DND-41 (cell line): Measurements from ENCODE around the gene PHLDB3.

Experiments used
- ATAC-seq: fragments of 200-7000 bp; cut with Tn5 transposase; 3 replicates; pipeline ENCODE4 v1.9.1; 2021; ENCODE audit warnings: low read depth; ENCODE audit not compliant: insufficient read depth
- DNase-seq: peaks from one replicate; pipeline ENCODE4 v3.0.0-alpha.2; 2020
- H2AFZ ChIP-seq: 2 replicates; pipeline ENCODE4 v1.6.0; 2012; ENCODE audit warnings: low read depth, low read length
- H3K27ac ChIP-seq: 2 replicates; pipeline ENCODE4 v1.5.1; 2012; ENCODE audit warnings: low read length, inconsistent platforms
- H3K27me3 ChIP-seq: fragments of 200-600 bp; sonication (generic); 2 replicates; pipeline ENCODE4 v1.6.0; 2012; ENCODE audit warnings: low read length, mild to moderate bottlenecking, inconsistent platforms; ENCODE audit not compliant: insufficient read depth, poor library complexity
- H3K36me3 ChIP-seq: 2 replicates; pipeline ENCODE4 v1.5.1; 2012; ENCODE audit warnings: low read length, inconsistent platforms; ENCODE audit not compliant: insufficient read depth
- H3K4me1 ChIP-seq: 2 replicates; pipeline ENCODE4 v1.5.1; 2012; ENCODE audit warnings: mild to moderate bottlenecking, low read length; ENCODE audit not compliant: insufficient read depth
- H3K4me2 ChIP-seq: 2 replicates; pipeline ENCODE4 v1.6.0; 2012; ENCODE audit warnings: mild to moderate bottlenecking, moderate library complexity, low read length, inconsistent platforms; ENCODE audit not compliant: insufficient read depth
- H3K4me3 ChIP-seq, 2 experiments: fragments of 200-600 bp in 1 of 2; shearing (Covaris generic) in 1 of 2; 2 replicates each; pipeline ENCODE4 v1.5.1; 2012 to 2016; ENCODE audit warnings: inconsistent platforms in 2 of 2, low read length in 2 of 2, mild to moderate bottlenecking in 2 of 2, low read depth in 1 of 2, moderate library complexity in 1 of 2
- H3K79me2 ChIP-seq: 2 replicates; pipeline ENCODE4 v1.6.0; 2012; ENCODE audit warnings: low read length, inconsistent platforms; ENCODE audit not compliant: insufficient read depth
- H3K9ac ChIP-seq: 2 replicates; pipeline ENCODE4 v1.6.0; 2012; ENCODE audit warnings: low read depth, mild to moderate bottlenecking, inconsistent platforms, low read length, moderate library complexity
- H3K9me3 ChIP-seq: 2 replicates; pipeline ENCODE4 v1.5.1; 2012; ENCODE audit warnings: low read length, moderate library complexity, mild to moderate bottlenecking, inconsistent platforms; ENCODE audit not compliant: insufficient read depth, severe bottlenecking
- H4K20me1 ChIP-seq: 2 replicates; pipeline ENCODE4 v1.6.0; 2012; ENCODE audit warnings: low read length; ENCODE audit not compliant: insufficient read depth
- EZH2 ChIP-seq: IDR thresholded peaks from 3 replicates; pipeline ENCODE4 v1.6.1; 2012; ENCODE audit warnings: borderline replicate concordance, low read depth, mild to moderate bottlenecking, moderate library complexity, low read length, inconsistent platforms; ENCODE audit not compliant: severe bottlenecking
- TF ChIP-seq, protein P1 (sequence below): IDR thresholded peaks from 2 replicates; pipeline ENCODE4 v1.5.1; 2012; ENCODE audit warnings: borderline replicate concordance, low read length, moderate library complexity, mild to moderate bottlenecking; ENCODE audit not compliant: poor library complexity, severe bottlenecking; ENCODE audit errors: extremely low read depth

Gene PHLDB3

DNA sequence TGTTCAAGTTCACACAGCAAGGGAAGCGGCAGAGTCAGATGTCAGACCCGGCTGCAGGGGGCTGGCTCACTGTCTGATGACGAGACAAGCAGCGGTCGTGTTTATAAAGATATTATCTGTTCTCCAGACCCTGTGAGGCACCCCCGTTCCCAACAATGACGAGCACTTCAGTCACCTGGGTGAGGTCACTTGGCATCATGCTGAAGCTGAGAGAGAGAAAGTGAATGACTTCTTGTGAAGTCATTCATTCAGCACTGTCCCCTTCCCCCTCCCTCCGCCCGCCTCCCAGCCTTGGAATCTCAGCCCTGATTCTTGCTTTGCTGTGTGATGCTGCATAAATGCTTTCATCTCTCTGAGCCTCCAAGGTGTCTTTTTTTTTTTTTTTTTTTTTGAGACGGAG lies 34.3 kb downstream of the PHLDB3 start:
- no peak overlapping the region for H2AFZ ChIP-seq
- no peak for DNase-seq
- H3K36me3 ChIP-seq, result no peaks in the 10 kb centered on the region

DNA sequence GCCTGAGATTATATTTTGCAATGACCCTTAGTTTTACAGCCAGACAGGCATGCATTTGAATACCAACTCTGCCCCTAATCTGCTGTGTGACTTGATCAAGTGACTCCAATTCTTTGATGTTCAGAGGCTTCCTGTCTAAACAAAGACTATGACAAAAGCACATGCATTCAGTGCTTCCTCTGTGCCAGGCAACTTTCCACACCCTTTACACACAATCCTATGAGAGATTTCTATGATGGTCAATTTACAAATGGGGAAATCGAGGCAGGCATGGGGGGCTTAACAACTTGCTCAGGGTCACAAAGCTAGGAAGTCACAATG lies 35.4 kb downstream of the PHLDB3 start:
- no peak for TF ChIP-seq EZH2
- TF ChIP-seq, protein P1, sequence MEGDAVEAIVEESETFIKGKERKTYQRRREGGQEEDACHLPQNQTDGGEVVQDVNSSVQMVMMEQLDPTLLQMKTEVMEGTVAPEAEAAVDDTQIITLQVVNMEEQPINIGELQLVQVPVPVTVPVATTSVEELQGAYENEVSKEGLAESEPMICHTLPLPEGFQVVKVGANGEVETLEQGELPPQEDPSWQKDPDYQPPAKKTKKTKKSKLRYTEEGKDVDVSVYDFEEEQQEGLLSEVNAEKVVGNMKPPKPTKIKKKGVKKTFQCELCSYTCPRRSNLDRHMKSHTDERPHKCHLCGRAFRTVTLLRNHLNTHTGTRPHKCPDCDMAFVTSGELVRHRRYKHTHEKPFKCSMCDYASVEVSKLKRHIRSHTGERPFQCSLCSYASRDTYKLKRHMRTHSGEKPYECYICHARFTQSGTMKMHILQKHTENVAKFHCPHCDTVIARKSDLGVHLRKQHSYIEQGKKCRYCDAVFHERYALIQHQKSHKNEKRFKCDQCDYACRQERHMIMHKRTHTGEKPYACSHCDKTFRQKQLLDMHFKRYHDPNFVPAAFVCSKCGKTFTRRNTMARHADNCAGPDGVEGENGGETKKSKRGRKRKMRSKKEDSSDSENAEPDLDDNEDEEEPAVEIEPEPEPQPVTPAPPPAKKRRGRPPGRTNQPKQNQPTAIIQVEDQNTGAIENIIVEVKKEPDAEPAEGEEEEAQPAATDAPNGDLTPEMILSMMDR, result no peak
- ATAC-seq (peak; percentile 76), DNase-seq (no peak)
- H2AFZ ChIP-seq, result peak overlapping the region; percentile 10; the same call in 1 of the 2 replicates
- no peaks in the 10 kb centered on the region for H3K79me2 ChIP-seq
- no peak overlapping the region for H3K27ac ChIP-seq
- no peak overlapping the region for H3K4me2 ChIP-seq
- no peak overlapping the region for H3K9ac ChIP-seq
- no peaks in the 10 kb centered on the region for H4K20me1 ChIP-seq
- H3K36me3 ChIP-seq, result no peaks in the 10 kb centered on the region
- H3K27me3 ChIP-seq, result no peaks in the 10 kb centered on the region
- H3K9me3 ChIP-seq, result no peaks in the 10 kb centered on the region
- no peak overlapping the region for H3K4me3 ChIP-seq
- H3K4me1 ChIP-seq, result peaks cover 19% of the 10 kb centered on the region

More for the DNA sequence above, 34.3 kb downstream of the PHLDB3 start:
- Histone ChIP-seq H3K4me2 (no peak overlapping the region), H4K20me1 (no peaks in the 10 kb centered on the region), H3K27ac (no peak overlapping the region), H3K9me3 (no peaks in the 10 kb centered on the region), H3K4me3 (no peak overlapping the region), H3K79me2 (no peaks in the 10 kb centered on the region), H3K9ac (no peak overlapping the region), H3K27me3 (no peaks in the 10 kb centered on the region), H3K4me1 (peaks cover 10% of the 10 kb centered on the region)
- no peak for ATAC-seq
- no peak for TF ChIP-seq EZH2
- TF ChIP-seq, protein P1, result no peak

DNA sequence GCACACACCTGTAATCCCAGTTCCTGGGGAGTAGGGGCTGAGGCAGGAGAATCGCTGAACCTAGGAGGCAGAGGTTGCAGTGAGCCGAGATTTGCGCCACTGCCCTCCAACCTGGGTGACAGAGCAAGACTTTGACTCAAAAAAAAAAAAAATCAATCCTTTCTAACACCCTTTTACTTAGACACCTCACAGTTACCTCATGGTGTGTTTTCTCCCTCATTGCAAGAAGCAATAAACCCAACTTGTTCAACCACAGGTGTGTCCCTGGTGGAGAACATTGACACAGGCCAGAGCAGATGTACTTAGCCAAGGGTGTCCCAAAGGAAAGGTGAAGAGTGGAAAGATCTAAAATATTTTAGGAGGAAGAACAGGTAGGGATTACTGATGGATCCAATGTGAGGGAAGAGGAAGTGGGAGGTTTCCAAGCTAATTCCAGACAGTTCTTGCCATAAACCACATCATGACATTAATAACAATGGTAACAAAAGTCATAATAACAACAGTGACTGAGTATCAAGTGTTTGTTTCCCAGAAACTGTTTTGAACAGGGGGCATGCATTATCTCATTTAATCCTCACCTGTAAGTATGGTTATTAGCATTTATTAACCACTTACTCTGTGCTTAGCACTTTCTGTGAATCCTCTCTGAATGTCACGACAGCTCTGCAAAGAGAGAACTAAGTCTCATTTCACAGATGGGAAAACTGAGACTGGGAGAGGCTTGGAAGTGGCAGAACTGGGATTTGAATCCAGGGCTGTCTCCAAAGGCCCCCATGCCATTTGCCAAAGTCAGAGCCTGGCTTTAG lies 36.0 kb downstream of the PHLDB3 start:
- no peak for ATAC-seq
- H4K20me1 ChIP-seq, result no peaks in the 10 kb centered on the region
- H3K36me3 ChIP-seq, result no peaks in the 10 kb centered on the region
- H3K4me1 ChIP-seq, result peaks cover 25% of the 10 kb centered on the region
- no peak overlapping the region for H3K27ac ChIP-seq
- H3K27me3 ChIP-seq, result no peaks in the 10 kb centered on the region
- H3K4me2 ChIP-seq, result no peak overlapping the region
- no peak for TF ChIP-seq EZH2
- TF ChIP-seq, protein P1, result no peak
- DNase-seq, result no peak
- H3K4me3 ChIP-seq, result no peak overlapping the region
- H3K9ac ChIP-seq, result no peak overlapping the region
- no peaks in the 10 kb centered on the region for H3K79me2 ChIP-seq
- H3K9me3 ChIP-seq, result no peaks in the 10 kb centered on the region
- H2AFZ ChIP-seq, result 0 out of 2 replicates have a peak overlapping the region, but pooled peaks have one; percentile 10

DNA sequence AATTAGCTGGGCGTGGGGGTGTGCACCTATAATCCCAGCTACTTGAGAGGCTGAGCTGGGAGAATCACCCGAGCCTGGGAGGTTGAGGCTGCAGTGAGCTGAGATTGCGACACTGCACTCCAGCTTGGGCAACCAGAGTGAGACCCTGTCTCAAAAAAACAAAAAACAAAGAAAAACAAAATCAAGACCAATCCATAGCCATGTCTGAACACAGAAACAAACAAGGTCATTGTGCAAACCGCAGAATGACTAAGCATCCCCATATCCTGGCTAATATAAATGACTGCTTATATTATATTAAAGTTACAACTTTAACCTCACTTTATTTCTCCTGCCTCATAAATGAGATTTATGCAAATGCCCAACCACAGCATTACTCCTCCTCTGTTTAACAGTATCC lies 36.8 kb downstream of the PHLDB3 start:
- Histone ChIP-seq H3K9ac (no peak overlapping the region), H4K20me1 (no peaks in the 10 kb centered on the region), H3K27me3 (no peaks in the 10 kb centered on the region), H3K27ac (no peak overlapping the region), H3K4me1 (peaks cover 28% of the 10 kb centered on the region), H3K79me2 (no peaks in the 10 kb centered on the region), H3K4me2 (no peak overlapping the region), H3K36me3 (no peaks in the 10 kb centered on the region), H3K4me3 (no peak overlapping the region), H3K9me3 (no peaks in the 10 kb centered on the region), H2AFZ (no peak overlapping the region)
- ATAC-seq, result no peak
- no peak for TF ChIP-seq EZH2
- TF ChIP-seq, protein P1, result no peak
- DNase-seq, result no peak
